HG03520 (cell line): ENCODE data around the gene ARPP21.

Experiments
- ATAC-seq: cut with Tn5 transposase; IDR thresholded peaks from one replicate; pipeline ENCODE4 v1.9.1; 2021; ENCODE audit warnings: mild to moderate bottlenecking, moderate library complexity; ENCODE audit not compliant: unreplicated experiment

The ARPP21 gene

GRCh38 chr3:35641331-35641730 is 2.0 kb downstream of the ARPP21 start:
- ATAC-seq: no peak

GRCh38 chr3:35641920-35642527 is 2.7 kb downstream of the ARPP21 start:
- ATAC-seq: no peak

- no peak for ATAC-seq
These were observed 4.2 kb downstream of the ARPP21 start for GRCh38 chr3:35643495-35643894.

- no peak for ATAC-seq
These were observed 5.1 kb downstream of the ARPP21 start for GRCh38 chr3:35644451-35644850.

- no peak for ATAC-seq
These were observed 5.9 kb downstream of the ARPP21 start for GRCh38 chr3:35645189-35645588.

- no peak for ATAC-seq
These were observed 6.8 kb downstream of the ARPP21 start for GRCh38 chr3:35646081-35646480.

- ATAC-seq: no peak
These were observed 8.1 kb downstream of the ARPP21 start for GRCh38 chr3:35647461-35647860.

- ATAC-seq: no peak
These were observed 9.0 kb downstream of the ARPP21 start for GRCh38 chr3:35648347-35648746.

- no peak for ATAC-seq
These were observed 10.1 kb downstream of the ARPP21 start for GRCh38 chr3:35649405-35649804.

- ATAC-seq: no peak
These were observed 12.1 kb downstream of the ARPP21 start for GRCh38 chr3:35651426-35651825.

- no peak for ATAC-seq
These were observed 12.5 kb downstream of the ARPP21 start for GRCh38 chr3:35651851-35652250.

GRCh38 chr3:35653347-35653746 is 14.0 kb downstream of the ARPP21 start:
- no peak for ATAC-seq

- ATAC-seq: no peak
These were observed 15.2 kb downstream of the ARPP21 start for GRCh38 chr3:35654476-35654875.

- ATAC-seq: no peak
These were observed 19.4 kb downstream of the ARPP21 start for GRCh38 chr3:35658686-35659085.

GRCh38 chr3:35659768-35660167 is 20.4 kb downstream of the ARPP21 start:
- no peak for ATAC-seq

- ATAC-seq: no peak
These were observed 24.1 kb downstream of the ARPP21 start for GRCh38 chr3:35663471-35663870.

GRCh38 chr3:35664460-35664919 is 25.2 kb downstream of the ARPP21 start:
- ATAC-seq: peak; percentile 58

- ATAC-seq: no peak
These were observed 26.2 kb downstream of the ARPP21 start for GRCh38 chr3:35665390-35666055.

GRCh38 chr3:35666888-35667287 is 27.6 kb downstream of the ARPP21 start:
- ATAC-seq: no peak

- ATAC-seq: no peak
These were observed 31.2 kb downstream of the ARPP21 start for GRCh38 chr3:35670408-35670965.

GRCh38 chr3:35671483-35671882 is 32.2 kb downstream of the ARPP21 start:
- ATAC-seq: no peak

GRCh38 chr3:35673017-35673416 is 33.7 kb downstream of the ARPP21 start:
- no peak for ATAC-seq
